Activated naive CD8-positive, alpha-beta T cell (primary cell): ENCODE results near the gene FLVCR2.

ENCODE experiments used
- H3K27ac Mint-ChIP-seq: one replicate; pipeline ENCODE4 v1.8.0; 2021; ENCODE audit warnings: mixed read lengths
- H3K27me3 Mint-ChIP-seq: one replicate; pipeline ENCODE4 v1.8.0; 2021; ENCODE audit warnings: mixed read lengths
- H3K36me3 Mint-ChIP-seq: one replicate; pipeline ENCODE4 v1.8.0; 2021; ENCODE audit warnings: mixed read lengths
- H3K4me1 Mint-ChIP-seq: one replicate; pipeline ENCODE4 v1.8.0; 2021; ENCODE audit warnings: low read depth, mixed read lengths
- H3K4me3 Mint-ChIP-seq: one replicate; pipeline ENCODE4 v1.8.0; 2021; ENCODE audit warnings: mild to moderate bottlenecking, mixed read lengths
- H3K9me3 Mint-ChIP-seq: one replicate; pipeline ENCODE4 v1.8.0; 2021; ENCODE audit warnings: low read depth, mixed read lengths

FLVCR2 gene

GRCh38 chr14:75625034-75625433 is 46.6 kb downstream of the FLVCR2 start:
- Mint-ChIP-seq H3K9me3 (no peaks in the 10 kb centered on the region), H3K27ac (no peak overlapping the region), H3K27me3 (no peaks in the 10 kb centered on the region), H3K4me3 (no peak overlapping the region), H3K36me3 (peaks cover 4% of the 10 kb centered on the region), H3K4me1 (no peaks in the 10 kb centered on the region)

- Mint-ChIP-seq H3K4me1 (no peaks in the 10 kb centered on the region), H3K4me3 (no peak overlapping the region), H3K9me3 (no peaks in the 10 kb centered on the region), H3K36me3 (peaks cover 4% of the 10 kb centered on the region), H3K27me3 (no peaks in the 10 kb centered on the region), H3K27ac (no peak overlapping the region)
Measured at GRCh38 chr14:75626396-75626795, 48.0 kb downstream of the FLVCR2 start.

DNA sequence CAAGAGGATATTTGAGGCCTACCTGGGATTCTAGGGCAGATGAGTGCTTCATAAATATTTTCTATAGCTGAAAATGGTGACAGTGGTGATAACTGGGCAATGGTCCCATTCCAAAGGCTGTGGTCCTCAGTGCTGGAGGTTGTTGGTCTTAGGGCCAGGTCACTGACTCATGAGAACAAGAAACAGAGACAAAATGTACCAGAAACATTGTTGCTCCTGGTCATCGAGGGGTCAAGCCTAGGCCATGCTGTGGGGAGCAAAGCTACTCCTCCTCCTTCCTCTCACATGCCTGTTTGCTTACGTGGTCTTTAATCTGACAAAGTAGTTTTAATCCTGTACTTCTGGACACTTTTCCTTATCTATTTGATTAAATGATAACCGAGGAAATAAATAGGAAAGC is 48.4 kb downstream of the FLVCR2 start:
- Mint-ChIP-seq H3K9me3 (no peaks in the 10 kb centered on the region), H3K4me3 (no peak overlapping the region), H3K4me1 (no peaks in the 10 kb centered on the region), H3K27ac (no peak overlapping the region), H3K36me3 (peaks cover 4% of the 10 kb centered on the region), H3K27me3 (no peaks in the 10 kb centered on the region)

DNA sequence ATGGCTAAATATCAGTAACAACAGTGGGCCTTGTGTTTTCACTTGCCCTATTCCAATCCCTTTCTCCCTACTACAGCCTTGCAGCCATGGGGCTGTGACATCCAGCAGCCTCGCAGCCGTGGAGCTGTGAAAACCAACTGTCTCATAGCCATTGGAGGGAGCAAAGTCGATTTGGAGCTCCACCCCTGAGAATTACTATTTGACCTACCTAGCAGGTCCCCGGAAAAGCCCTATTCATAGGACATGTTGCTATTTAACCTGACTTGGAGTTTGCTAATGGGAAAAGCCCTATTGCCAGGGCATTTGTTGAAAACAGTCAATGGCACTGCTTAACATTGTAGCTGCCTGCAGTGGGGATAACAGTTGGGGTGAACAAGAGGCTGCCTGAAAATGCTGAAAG is 49.0 kb downstream of the FLVCR2 start:
- H3K27me3 Mint-ChIP-seq = no peaks in the 10 kb centered on the region
- no peak overlapping the region for H3K4me3 Mint-ChIP-seq
- H3K36me3 Mint-ChIP-seq = peaks cover 3% of the 10 kb centered on the region
- H3K27ac Mint-ChIP-seq = no peak overlapping the region
- no peaks in the 10 kb centered on the region for H3K9me3 Mint-ChIP-seq
- no peaks in the 10 kb centered on the region for H3K4me1 Mint-ChIP-seq

- no peaks in the 10 kb centered on the region for H3K4me1 Mint-ChIP-seq
- peaks cover 2% of the 10 kb centered on the region for H3K36me3 Mint-ChIP-seq
- H3K27me3 Mint-ChIP-seq = no peaks in the 10 kb centered on the region
- no peaks in the 10 kb centered on the region for H3K9me3 Mint-ChIP-seq
- H3K27ac Mint-ChIP-seq = no peak overlapping the region
- H3K4me3 Mint-ChIP-seq = no peak overlapping the region
Measured at GRCh38 chr14:75628816-75629215, 50.4 kb downstream of the FLVCR2 start.

DNA sequence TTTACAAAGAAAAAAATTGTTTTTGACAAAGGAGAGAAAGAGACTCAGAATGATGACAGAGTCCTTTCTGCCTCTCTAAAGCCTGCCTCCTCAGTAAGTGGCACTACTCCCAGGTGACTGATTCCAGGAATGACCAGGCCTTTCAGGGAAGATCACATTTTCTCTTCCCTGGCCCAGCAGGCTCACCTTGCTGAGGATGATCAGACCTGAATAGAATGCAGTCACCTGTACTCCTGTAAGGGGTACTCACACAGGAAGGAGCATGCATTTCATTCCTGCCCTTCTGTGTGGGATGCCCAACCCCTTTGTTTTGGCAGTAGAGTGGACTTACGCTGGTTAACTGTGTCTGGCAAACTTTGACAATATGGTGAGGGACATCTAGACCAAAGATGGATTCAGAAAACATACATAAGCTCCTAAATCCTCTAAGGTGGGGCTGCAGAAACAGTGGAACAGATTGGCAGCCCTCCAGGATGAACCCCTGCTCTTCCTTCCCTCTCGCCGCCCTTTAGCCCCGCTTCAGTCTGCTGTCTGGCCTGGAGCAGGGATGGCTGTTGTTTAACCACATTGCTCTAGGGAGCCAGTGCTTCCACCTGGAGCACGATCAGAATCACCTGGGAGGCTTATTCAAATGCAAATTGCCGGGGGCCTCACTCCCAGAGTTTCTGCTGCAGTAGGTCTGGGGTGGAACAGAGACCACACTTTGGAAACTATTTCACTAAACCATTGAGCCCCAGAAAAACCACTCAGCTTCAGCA is 52.5 kb downstream of the FLVCR2 start:
- Mint-ChIP-seq H3K4me1 (no peaks in the 10 kb centered on the region), H3K36me3 (peaks cover 4% of the 10 kb centered on the region), H3K4me3 (no peak overlapping the region), H3K27ac (no peak overlapping the region), H3K9me3 (no peaks in the 10 kb centered on the region), H3K27me3 (no peaks in the 10 kb centered on the region)

GRCh38 chr14:75631453-75631831 is 53.0 kb downstream of the FLVCR2 start:
- H3K4me1 Mint-ChIP-seq = no peaks in the 10 kb centered on the region
- H3K9me3 Mint-ChIP-seq = no peaks in the 10 kb centered on the region
- H3K27ac Mint-ChIP-seq = no peak overlapping the region
- peaks cover 4% of the 10 kb centered on the region for H3K36me3 Mint-ChIP-seq
- no peaks in the 10 kb centered on the region for H3K27me3 Mint-ChIP-seq
- H3K4me3 Mint-ChIP-seq = no peak overlapping the region

DNA sequence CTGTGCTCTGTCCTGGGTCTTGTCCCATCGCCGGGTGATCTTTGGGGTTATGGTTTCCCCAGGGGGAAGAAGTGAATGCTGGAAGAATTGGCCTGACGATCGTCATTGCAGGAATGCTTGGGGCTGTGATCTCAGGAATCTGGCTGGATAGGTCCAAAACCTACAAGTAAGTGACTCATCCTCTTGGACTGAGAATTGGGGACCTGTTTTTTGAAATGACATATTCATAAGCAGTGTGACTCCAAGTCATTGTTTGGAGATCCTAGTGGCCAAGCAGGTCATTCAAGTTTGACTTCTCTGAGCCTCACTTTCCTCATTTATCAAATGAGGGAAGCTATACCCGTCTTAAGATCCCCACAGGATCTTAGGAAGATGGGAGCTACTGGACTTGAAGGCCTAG is 56.4 kb downstream of the FLVCR2 start:
- H3K27me3 Mint-ChIP-seq = no peaks in the 10 kb centered on the region
- no peaks in the 10 kb centered on the region for H3K4me1 Mint-ChIP-seq
- H3K9me3 Mint-ChIP-seq = no peaks in the 10 kb centered on the region
- no peak overlapping the region for H3K27ac Mint-ChIP-seq
- H3K36me3 Mint-ChIP-seq = peaks cover 2% of the 10 kb centered on the region
- H3K4me3 Mint-ChIP-seq = no peak overlapping the region

DNA sequence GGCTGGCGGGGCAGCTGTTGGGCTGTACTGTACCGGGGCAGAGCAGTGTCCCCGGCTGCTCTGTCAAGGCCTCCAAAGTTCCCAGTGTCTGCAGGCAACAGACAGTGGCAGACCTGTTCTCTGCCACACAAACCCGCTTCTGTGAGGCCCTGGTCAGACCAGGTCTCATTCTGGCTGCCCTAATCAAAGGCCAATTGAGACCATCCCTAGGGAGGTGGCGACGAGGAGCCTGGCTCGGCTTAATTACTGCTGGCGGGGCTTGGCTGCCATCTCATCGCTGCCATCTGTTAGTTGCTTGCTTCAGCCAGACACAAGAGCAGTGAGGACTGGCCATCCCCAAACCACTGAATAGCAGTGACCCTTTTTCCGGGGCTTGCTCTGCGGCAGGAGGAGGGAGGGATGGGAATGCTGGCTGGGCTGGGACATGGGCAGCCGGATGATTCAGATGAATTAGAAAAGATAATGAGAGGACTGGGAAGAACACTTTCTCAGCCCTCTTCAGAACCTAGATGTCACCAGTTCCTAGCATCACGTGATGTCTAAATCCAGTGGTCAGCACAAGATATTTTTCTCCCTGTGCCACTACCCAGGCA is 57.8 kb downstream of the FLVCR2 start:
- no peaks in the 10 kb centered on the region for H3K4me1 Mint-ChIP-seq
- peaks cover 6% of the 10 kb centered on the region for H3K36me3 Mint-ChIP-seq
- no peak overlapping the region for H3K27ac Mint-ChIP-seq
- H3K4me3 Mint-ChIP-seq = no peak overlapping the region
- H3K9me3 Mint-ChIP-seq = no peaks in the 10 kb centered on the region
- no peaks in the 10 kb centered on the region for H3K27me3 Mint-ChIP-seq

DNA sequence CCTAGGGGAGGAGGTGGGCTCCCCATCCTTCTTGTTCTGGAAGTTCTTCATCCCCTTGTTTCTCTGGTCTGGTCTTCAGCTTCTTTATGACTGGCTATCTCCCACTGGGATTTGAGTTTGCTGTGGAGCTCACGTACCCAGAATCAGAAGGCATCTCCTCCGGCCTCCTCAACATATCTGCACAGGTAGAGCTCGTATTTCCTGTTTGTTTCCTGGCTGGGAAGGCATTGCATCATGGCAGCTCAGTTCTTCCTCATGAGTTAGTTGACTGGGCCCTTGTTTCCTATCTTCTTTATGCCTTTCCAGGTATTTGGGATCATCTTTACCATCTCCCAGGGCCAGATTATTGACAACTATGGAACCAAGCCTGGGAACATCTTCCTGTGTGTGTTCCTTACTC is 62.5 kb downstream of the FLVCR2 start:
- peaks cover 9% of the 10 kb centered on the region for H3K36me3 Mint-ChIP-seq
- no peak overlapping the region for H3K27ac Mint-ChIP-seq
- no peak overlapping the region for H3K4me3 Mint-ChIP-seq
- no peaks in the 10 kb centered on the region for H3K9me3 Mint-ChIP-seq
- no peaks in the 10 kb centered on the region for H3K27me3 Mint-ChIP-seq
- H3K4me1 Mint-ChIP-seq = no peaks in the 10 kb centered on the region

- no peak overlapping the region for H3K27ac Mint-ChIP-seq
- no peak overlapping the region for H3K4me3 Mint-ChIP-seq
- H3K4me1 Mint-ChIP-seq = no peaks in the 10 kb centered on the region
- H3K9me3 Mint-ChIP-seq = no peaks in the 10 kb centered on the region
- peaks cover 9% of the 10 kb centered on the region for H3K36me3 Mint-ChIP-seq
- no peaks in the 10 kb centered on the region for H3K27me3 Mint-ChIP-seq
Measured at GRCh38 chr14:75643985-75644384, 65.6 kb downstream of the FLVCR2 start.

GRCh38 chr14:75645056-75645455 is 66.6 kb downstream of the FLVCR2 start:
- Mint-ChIP-seq H3K27ac (no peak overlapping the region), H3K4me1 (no peaks in the 10 kb centered on the region), H3K9me3 (no peaks in the 10 kb centered on the region), H3K4me3 (no peak overlapping the region), H3K27me3 (no peaks in the 10 kb centered on the region), H3K36me3 (peaks cover 13% of the 10 kb centered on the region)

- Mint-ChIP-seq H3K36me3 (peaks cover 10% of the 10 kb centered on the region), H3K27ac (no peak overlapping the region)
Measured at GRCh38 chr14:75646762-75647161, 68.3 kb downstream of the FLVCR2 start.

GRCh38 chr14:75647640-75648039 is 69.2 kb downstream of the FLVCR2 start:
- no peaks in the 10 kb centered on the region for H3K9me3 Mint-ChIP-seq
- no peaks in the 10 kb centered on the region for H3K4me1 Mint-ChIP-seq
- no peaks in the 10 kb centered on the region for H3K27me3 Mint-ChIP-seq
- H3K27ac Mint-ChIP-seq = no peak overlapping the region
- peaks cover 10% of the 10 kb centered on the region for H3K36me3 Mint-ChIP-seq
- H3K4me3 Mint-ChIP-seq = no peak overlapping the region

More at GRCh38 chr14:75646762-75647161, 68.3 kb downstream of the FLVCR2 start:
- no peaks in the 10 kb centered on the region for H3K9me3 Mint-ChIP-seq
- no peaks in the 10 kb centered on the region for H3K27me3 Mint-ChIP-seq
- H3K4me3 Mint-ChIP-seq = no peak overlapping the region
- no peaks in the 10 kb centered on the region for H3K4me1 Mint-ChIP-seq

DNA sequence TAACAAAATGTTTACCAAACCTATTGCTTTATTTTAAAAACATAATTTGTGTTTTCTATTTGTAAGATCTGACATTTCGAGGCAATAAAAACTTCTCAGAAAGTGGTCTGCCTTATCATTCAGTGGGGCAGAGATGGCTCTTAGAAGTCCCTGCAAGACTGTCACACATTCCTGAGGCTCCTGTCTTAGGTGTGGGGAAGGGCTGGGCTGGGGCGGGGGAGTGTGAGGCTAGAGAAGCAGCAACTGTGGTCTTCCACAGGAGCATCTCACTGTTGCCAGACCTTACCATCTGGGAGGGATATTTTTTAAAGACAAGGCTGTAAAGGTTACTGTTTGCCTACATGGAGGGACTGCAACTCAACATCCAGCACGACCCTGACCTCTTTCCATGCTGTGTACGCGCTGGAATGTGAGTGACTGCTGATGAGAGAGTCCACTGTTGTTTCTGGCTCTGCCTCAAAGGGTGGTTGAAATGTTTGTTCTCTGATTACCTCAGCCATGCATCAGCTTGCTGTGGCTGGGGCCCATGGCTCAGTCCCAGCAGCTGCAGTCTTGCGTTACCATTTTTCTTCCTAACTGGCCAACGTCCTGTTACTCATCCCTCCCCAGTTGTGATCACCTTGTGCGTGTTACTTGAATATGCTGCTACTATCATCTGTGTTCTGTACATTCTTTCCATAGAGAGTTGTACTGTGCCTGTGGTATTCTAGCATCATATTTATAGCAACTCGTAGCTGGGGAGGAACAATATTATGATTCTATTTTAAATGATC is 69.8 kb downstream of the FLVCR2 start:
- Mint-ChIP-seq H3K27ac (no peak overlapping the region), H3K36me3 (peaks cover 10% of the 10 kb centered on the region)

More for the DNA sequence above, 69.8 kb downstream of the FLVCR2 start:
- no peaks in the 10 kb centered on the region for H3K27me3 Mint-ChIP-seq
- H3K4me3 Mint-ChIP-seq = no peak overlapping the region
- no peaks in the 10 kb centered on the region for H3K9me3 Mint-ChIP-seq
- H3K4me1 Mint-ChIP-seq = no peaks in the 10 kb centered on the region
